ENCODE measurements around the gene CFAP54. TPM values are rescaled to one million over a fixed set of nuclear protein-coding genes. Genes with fewer than 3 reads are reported as not detected.

CFAP54 gene
- total RNA-seq, 1 donor = 0.21 TPM

GRCh38 chr12:96766232-96766631 is 276.9 kb downstream of the CFAP54 start:
- Histone ChIP-seq H3K9me3 (ENCODE audit: low read depth, low read length) (no peaks in the 10 kb centered on the region), H3K27me3 (ENCODE audit: insufficient read depth, low read length) (peaks cover 3% of the 10 kb centered on the region), H3K4me3 (ENCODE audit: low read length) (no peak overlapping the region), H3K4me1 (ENCODE audit: insufficient read depth, low read length) (no peaks in the 10 kb centered on the region)

- H3K4me1 ChIP-seq (ENCODE audit: insufficient read depth, low read length) = no peaks in the 10 kb centered on the region
- peaks cover 3% of the 10 kb centered on the region for H3K27me3 ChIP-seq (ENCODE audit: insufficient read depth, low read length)
- H3K9me3 ChIP-seq (ENCODE audit: low read depth, low read length) = no peaks in the 10 kb centered on the region
- H3K4me3 ChIP-seq (ENCODE audit: low read length) = no peak overlapping the region
Measured at GRCh38 chr12:96769400-96769799, 280.0 kb downstream of the CFAP54 start.

- Histone ChIP-seq H3K4me1 (ENCODE audit: insufficient read depth, low read length) (no peaks in the 10 kb centered on the region), H3K27me3 (ENCODE audit: insufficient read depth, low read length) (peaks cover 3% of the 10 kb centered on the region), H3K4me3 (ENCODE audit: low read length) (no peak overlapping the region), H3K9me3 (ENCODE audit: low read depth, low read length) (no peaks in the 10 kb centered on the region)
Measured at GRCh38 chr12:96770219-96771102, 281.1 kb downstream of the CFAP54 start.

GRCh38 chr12:96773031-96773430 is 283.7 kb downstream of the CFAP54 start:
- Histone ChIP-seq H3K4me1 (ENCODE audit: insufficient read depth, low read length) (no peaks in the 10 kb centered on the region), H3K27me3 (ENCODE audit: insufficient read depth, low read length) (no peaks in the 10 kb centered on the region), H3K9me3 (ENCODE audit: low read depth, low read length) (no peaks in the 10 kb centered on the region), H3K4me3 (ENCODE audit: low read length) (no peak overlapping the region)

GRCh38 chr12:96774496-96775256 is 285.3 kb downstream of the CFAP54 start:
- H3K4me1 ChIP-seq (ENCODE audit: insufficient read depth, low read length) = no peaks in the 10 kb centered on the region
- H3K9me3 ChIP-seq (ENCODE audit: low read depth, low read length) = no peaks in the 10 kb centered on the region
- no peak overlapping the region for H3K4me3 ChIP-seq (ENCODE audit: low read length)
- no peaks in the 10 kb centered on the region for H3K27me3 ChIP-seq (ENCODE audit: insufficient read depth, low read length)

- no peaks in the 10 kb centered on the region for H3K9me3 ChIP-seq (ENCODE audit: low read depth, low read length)
- no peaks in the 10 kb centered on the region for H3K4me1 ChIP-seq (ENCODE audit: insufficient read depth, low read length)
- no peaks in the 10 kb centered on the region for H3K27me3 ChIP-seq (ENCODE audit: insufficient read depth, low read length)
- no peak overlapping the region for H3K4me3 ChIP-seq (ENCODE audit: low read length)
Measured at GRCh38 chr12:96776908-96777307, 287.5 kb downstream of the CFAP54 start.

GRCh38 chr12:96780330-96780729 is 291.0 kb downstream of the CFAP54 start:
- no peaks in the 10 kb centered on the region for H3K9me3 ChIP-seq (ENCODE audit: low read depth, low read length)
- no peaks in the 10 kb centered on the region for H3K27me3 ChIP-seq (ENCODE audit: insufficient read depth, low read length)
- no peak overlapping the region for H3K4me3 ChIP-seq (ENCODE audit: low read length)

GRCh38 chr12:96786791-96787190 is 297.4 kb downstream of the CFAP54 start:
- Histone ChIP-seq H3K4me3 (ENCODE audit: low read length) (no peak overlapping the region), H3K27me3 (ENCODE audit: insufficient read depth, low read length) (no peaks in the 10 kb centered on the region), H3K4me1 (ENCODE audit: insufficient read depth, low read length) (no peaks in the 10 kb centered on the region), H3K9me3 (ENCODE audit: low read depth, low read length) (no peaks in the 10 kb centered on the region)

More at GRCh38 chr12:96780330-96780729, 291.0 kb downstream of the CFAP54 start:
- H3K4me1 ChIP-seq (ENCODE audit: insufficient read depth, low read length) = no peaks in the 10 kb centered on the region

- H3K4me3 ChIP-seq (ENCODE audit: low read length) = no peak overlapping the region
Measured at GRCh38 chr12:96803969-96804368, 314.6 kb downstream of the CFAP54 start.

GRCh38 chr12:96806272-96806671 is 316.9 kb downstream of the CFAP54 start:
- H3K4me1 ChIP-seq (ENCODE audit: insufficient read depth, low read length) = no peaks in the 10 kb centered on the region
- no peaks in the 10 kb centered on the region for H3K27me3 ChIP-seq (ENCODE audit: insufficient read depth, low read length)
- H3K9me3 ChIP-seq (ENCODE audit: low read depth, low read length) = peaks cover 22% of the 10 kb centered on the region
- no peak overlapping the region for H3K4me3 ChIP-seq (ENCODE audit: low read length)

More at GRCh38 chr12:96803969-96804368, 314.6 kb downstream of the CFAP54 start:
- H3K9me3 ChIP-seq (ENCODE audit: low read depth, low read length) = peaks cover 22% of the 10 kb centered on the region
- H3K27me3 ChIP-seq (ENCODE audit: insufficient read depth, low read length) = no peaks in the 10 kb centered on the region
- H3K4me1 ChIP-seq (ENCODE audit: insufficient read depth, low read length) = no peaks in the 10 kb centered on the region

GRCh38 chr12:96807741-96808140 is 318.4 kb downstream of the CFAP54 start:
- Histone ChIP-seq H3K27me3 (ENCODE audit: insufficient read depth, low read length) (no peaks in the 10 kb centered on the region), H3K9me3 (ENCODE audit: low read depth, low read length) (peaks cover 22% of the 10 kb centered on the region), H3K4me3 (ENCODE audit: low read length) (no peak overlapping the region), H3K4me1 (ENCODE audit: insufficient read depth, low read length) (no peaks in the 10 kb centered on the region)

GRCh38 chr12:96808587-96808986 is 319.2 kb downstream of the CFAP54 start:
- Histone ChIP-seq H3K4me3 (ENCODE audit: low read length) (no peak overlapping the region), H3K9me3 (ENCODE audit: low read depth, low read length) (peaks cover 20% of the 10 kb centered on the region), H3K4me1 (ENCODE audit: insufficient read depth, low read length) (no peaks in the 10 kb centered on the region), H3K27me3 (ENCODE audit: insufficient read depth, low read length) (no peaks in the 10 kb centered on the region)

GRCh38 chr12:96809522-96809921 is 320.1 kb downstream of the CFAP54 start:
- H3K4me3 ChIP-seq (ENCODE audit: low read length) = no peak overlapping the region

GRCh38 chr12:96810057-96810456 is 320.7 kb downstream of the CFAP54 start:
- H3K9me3 ChIP-seq (ENCODE audit: low read depth, low read length) = peaks cover 5% of the 10 kb centered on the region
- no peak overlapping the region for H3K4me3 ChIP-seq (ENCODE audit: low read length)
- no peaks in the 10 kb centered on the region for H3K27me3 ChIP-seq (ENCODE audit: insufficient read depth, low read length)
- H3K4me1 ChIP-seq (ENCODE audit: insufficient read depth, low read length) = no peaks in the 10 kb centered on the region

More at GRCh38 chr12:96809522-96809921, 320.1 kb downstream of the CFAP54 start:
- H3K9me3 ChIP-seq (ENCODE audit: low read depth, low read length) = peaks cover 11% of the 10 kb centered on the region
- H3K27me3 ChIP-seq (ENCODE audit: insufficient read depth, low read length) = no peaks in the 10 kb centered on the region
- no peaks in the 10 kb centered on the region for H3K4me1 ChIP-seq (ENCODE audit: insufficient read depth, low read length)

- peaks cover 1% of the 10 kb centered on the region for H3K9me3 ChIP-seq (ENCODE audit: low read depth, low read length)
- H3K4me1 ChIP-seq (ENCODE audit: insufficient read depth, low read length) = no peaks in the 10 kb centered on the region
- no peaks in the 10 kb centered on the region for H3K27me3 ChIP-seq (ENCODE audit: insufficient read depth, low read length)
Measured at GRCh38 chr12:96810477-96810876, 321.1 kb downstream of the CFAP54 start.

More at GRCh38 chr12:96810477-96810876, 321.1 kb downstream of the CFAP54 start:
- no peak overlapping the region for H3K4me3 ChIP-seq (ENCODE audit: low read length)

Measured in mononuclear cell (primary cell).